Measurements from ENCODE around the gene TLL2.
A peak's percentile ranks its signal among the peaks of the same experiment; 100 is the strongest.

The TLL2 gene

GRCh38 chr10:96358851-96359540 is 154.7 kb downstream of the TLL2 start, which contains the start of gene OPALIN:
TSS of gene OPALIN (minus strand) at chr10:96359002. CDS start at chr10:96358896, 106 bp downstream.
- DNase-seq (ENCODE audit: low read depth in 2 of 2): no peak

- no peak for DNase-seq (ENCODE audit: low read depth in 2 of 2)
Measured at GRCh38 chr10:96357038-96357620, 156.6 kb downstream of the TLL2 start.

- DNase-seq (ENCODE audit: low read depth in 2 of 2): no peak
Measured at GRCh38 chr10:96352582-96352981, 161.1 kb downstream of the TLL2 start.

- no peak for DNase-seq (ENCODE audit: low read depth in 2 of 2)
Measured at GRCh38 chr10:96352027-96352426, 161.7 kb downstream of the TLL2 start.

- DNase-seq (ENCODE audit: low read depth in 2 of 2): no peak
Measured at GRCh38 chr10:96346295-96346694, 167.4 kb downstream of the TLL2 start.

GRCh38 chr10:96345222-96345621 is 168.5 kb downstream of the TLL2 start:
- no peak for DNase-seq (ENCODE audit: low read depth in 2 of 2)

GRCh38 chr10:96344178-96344577 is 169.5 kb downstream of the TLL2 start:
- DNase-seq (ENCODE audit: low read depth in 2 of 2): no peak

- no peak for DNase-seq (ENCODE audit: low read depth in 2 of 2)
Measured at GRCh38 chr10:96342402-96342801, 171.3 kb downstream of the TLL2 start.

GRCh38 chr10:96341219-96342182 is 172.2 kb downstream of the TLL2 start:
- no peak for DNase-seq (ENCODE audit: low read depth in 2 of 2)

- DNase-seq (ENCODE audit: low read depth in 2 of 2): peak; percentile 1 to 15
Measured at GRCh38 chr10:96339956-96340904, 173.5 kb downstream of the TLL2 start.

GRCh38 chr10:96339383-96339782 is 174.3 kb downstream of the TLL2 start:
- DNase-seq (ENCODE audit: low read depth in 2 of 2): no peak

- no peak for DNase-seq (ENCODE audit: low read depth in 2 of 2)
Measured at GRCh38 chr10:96338279-96338925, 175.3 kb downstream of the TLL2 start.

- no peak for DNase-seq (ENCODE audit: low read depth in 2 of 2)
Measured at GRCh38 chr10:96337106-96337505, 176.6 kb downstream of the TLL2 start.

GRCh38 chr10:96334616-96335526 is 178.9 kb downstream of the TLL2 start:
- DNase-seq (ENCODE audit: low read depth in 2 of 2): peak in 1 of 2 experiments; percentile 2

- DNase-seq (ENCODE audit: low read depth in 2 of 2): no peak
Measured at GRCh38 chr10:96333101-96333500, 180.6 kb downstream of the TLL2 start.

GRCh38 chr10:96327462-96327861 is 186.3 kb downstream of the TLL2 start:
- no peak for DNase-seq (ENCODE audit: low read depth in 2 of 2)

GRCh38 chr10:96325719-96326373 is 187.9 kb downstream of the TLL2 start:
- DNase-seq (ENCODE audit: low read depth in 2 of 2): no peak

GRCh38 chr10:96324447-96324846 is 189.3 kb downstream of the TLL2 start:
- DNase-seq (ENCODE audit: low read depth in 2 of 2): no peak

- DNase-seq (ENCODE audit: low read depth in 2 of 2): no peak
Measured at GRCh38 chr10:96322275-96322674, 191.5 kb downstream of the TLL2 start.
